ENCODE measurements around the gene CMIP.

DNA sequence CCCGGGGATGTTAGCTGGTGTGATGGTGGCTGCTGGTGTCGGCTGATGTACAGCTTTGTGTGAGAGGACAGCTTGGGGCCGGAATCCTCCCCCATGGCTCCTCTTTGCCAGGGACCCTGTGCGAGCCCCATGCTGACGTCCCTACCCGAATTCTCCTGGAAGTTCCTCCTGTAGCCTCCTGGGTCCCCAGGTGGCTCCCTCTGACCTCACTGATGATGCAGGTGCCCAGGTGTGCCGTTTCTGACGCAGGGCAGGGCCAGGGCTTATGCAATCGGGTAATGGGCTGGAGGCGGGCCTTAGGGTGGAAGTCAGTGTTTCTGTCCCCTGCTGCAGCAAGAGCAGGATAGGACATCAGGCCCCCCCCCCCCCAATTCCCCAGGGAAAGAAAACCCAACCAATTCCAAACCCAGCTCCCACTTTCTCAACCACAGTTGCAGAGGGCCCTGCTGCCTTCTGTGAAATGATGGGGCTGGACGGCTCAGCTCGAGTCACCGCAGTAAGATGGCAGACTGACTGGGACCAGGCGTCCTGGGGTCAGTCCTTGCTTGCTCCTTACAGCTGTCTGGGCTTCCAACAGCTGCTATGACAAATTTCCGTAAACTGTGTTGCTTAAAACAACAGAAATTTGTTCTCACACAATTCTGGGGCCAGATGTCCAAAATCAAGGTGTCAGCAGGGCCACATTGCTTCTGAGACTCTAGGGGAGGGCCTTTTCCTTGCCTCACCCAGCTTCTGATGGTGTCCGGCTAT is 195.5 kb downstream of the CMIP start:
- TF ChIP-seq, protein P1, sequence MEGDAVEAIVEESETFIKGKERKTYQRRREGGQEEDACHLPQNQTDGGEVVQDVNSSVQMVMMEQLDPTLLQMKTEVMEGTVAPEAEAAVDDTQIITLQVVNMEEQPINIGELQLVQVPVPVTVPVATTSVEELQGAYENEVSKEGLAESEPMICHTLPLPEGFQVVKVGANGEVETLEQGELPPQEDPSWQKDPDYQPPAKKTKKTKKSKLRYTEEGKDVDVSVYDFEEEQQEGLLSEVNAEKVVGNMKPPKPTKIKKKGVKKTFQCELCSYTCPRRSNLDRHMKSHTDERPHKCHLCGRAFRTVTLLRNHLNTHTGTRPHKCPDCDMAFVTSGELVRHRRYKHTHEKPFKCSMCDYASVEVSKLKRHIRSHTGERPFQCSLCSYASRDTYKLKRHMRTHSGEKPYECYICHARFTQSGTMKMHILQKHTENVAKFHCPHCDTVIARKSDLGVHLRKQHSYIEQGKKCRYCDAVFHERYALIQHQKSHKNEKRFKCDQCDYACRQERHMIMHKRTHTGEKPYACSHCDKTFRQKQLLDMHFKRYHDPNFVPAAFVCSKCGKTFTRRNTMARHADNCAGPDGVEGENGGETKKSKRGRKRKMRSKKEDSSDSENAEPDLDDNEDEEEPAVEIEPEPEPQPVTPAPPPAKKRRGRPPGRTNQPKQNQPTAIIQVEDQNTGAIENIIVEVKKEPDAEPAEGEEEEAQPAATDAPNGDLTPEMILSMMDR (IDR thresholded peaks at IDR 0.05), result no peak
- TF ChIP-seq POLR2A (IDR thresholded peaks at IDR 0.05), result no peak
